ENCODE data around the gene CRYGN. TPM values are rescaled to one million over a fixed set of nuclear protein-coding genes. Genes with fewer than 3 reads are reported as not detected.

Gene CRYGN, protein sequence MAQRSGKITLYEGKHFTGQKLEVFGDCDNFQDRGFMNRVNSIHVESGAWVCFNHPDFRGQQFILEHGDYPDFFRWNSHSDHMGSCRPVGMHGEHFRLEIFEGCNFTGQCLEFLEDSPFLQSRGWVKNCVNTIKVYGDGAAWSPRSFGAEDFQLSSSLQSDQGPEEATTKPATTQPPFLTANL
- total RNA-seq: under 0.01 and 0.37 TPM in 2 replicates

DNA sequence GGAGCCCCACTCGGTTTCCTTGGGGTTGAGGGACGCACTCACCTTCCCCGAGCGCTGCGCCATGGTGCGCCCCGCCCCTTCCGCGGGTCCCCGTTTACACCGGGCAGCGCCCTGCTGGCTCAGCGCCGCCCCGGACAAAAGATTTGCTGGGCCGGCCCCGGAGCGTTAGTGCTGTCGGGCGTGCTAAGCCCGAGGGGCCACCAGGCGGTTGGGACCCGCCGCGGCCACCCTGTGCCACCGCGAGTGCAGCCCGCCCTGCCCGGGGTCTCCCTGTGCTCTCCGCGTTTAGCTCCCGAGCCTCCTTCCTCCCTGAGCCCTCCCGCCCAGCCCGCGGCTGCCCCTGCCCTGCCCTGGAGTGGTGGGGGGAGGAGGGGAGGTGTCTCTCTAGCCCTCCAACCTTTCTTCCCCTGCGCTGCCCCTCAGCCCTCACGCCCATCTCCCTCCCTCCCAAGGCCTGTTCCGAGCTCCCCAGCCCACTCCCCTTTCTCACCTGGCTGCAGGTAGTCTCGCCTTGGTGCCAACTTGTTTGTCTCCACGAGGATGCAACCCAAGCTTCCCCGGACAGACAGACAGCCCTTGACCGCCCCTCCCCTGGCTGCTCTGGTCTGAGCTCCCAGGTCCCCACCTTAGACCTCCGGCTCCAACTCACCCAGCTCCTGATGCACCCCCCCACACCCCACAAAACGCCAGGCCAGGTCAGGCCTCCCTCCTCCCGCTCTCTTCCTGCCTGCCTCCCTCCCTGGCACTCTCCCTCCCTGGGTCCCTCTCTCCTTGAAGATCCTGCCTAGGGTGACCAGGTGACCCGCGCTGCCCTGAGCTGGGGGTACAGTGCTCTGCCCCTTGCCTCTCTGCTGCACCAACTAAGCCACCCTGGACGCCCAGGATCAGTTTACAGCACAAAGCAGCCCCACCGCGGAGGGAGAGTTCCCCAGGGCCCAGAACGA is at the start of gene CRYGN:
TSS of gene CRYGN (minus strand) at position 287 of the 944 bp plus-strand sequence. CDS start at position 63, 224 bp downstream.

DNA sequence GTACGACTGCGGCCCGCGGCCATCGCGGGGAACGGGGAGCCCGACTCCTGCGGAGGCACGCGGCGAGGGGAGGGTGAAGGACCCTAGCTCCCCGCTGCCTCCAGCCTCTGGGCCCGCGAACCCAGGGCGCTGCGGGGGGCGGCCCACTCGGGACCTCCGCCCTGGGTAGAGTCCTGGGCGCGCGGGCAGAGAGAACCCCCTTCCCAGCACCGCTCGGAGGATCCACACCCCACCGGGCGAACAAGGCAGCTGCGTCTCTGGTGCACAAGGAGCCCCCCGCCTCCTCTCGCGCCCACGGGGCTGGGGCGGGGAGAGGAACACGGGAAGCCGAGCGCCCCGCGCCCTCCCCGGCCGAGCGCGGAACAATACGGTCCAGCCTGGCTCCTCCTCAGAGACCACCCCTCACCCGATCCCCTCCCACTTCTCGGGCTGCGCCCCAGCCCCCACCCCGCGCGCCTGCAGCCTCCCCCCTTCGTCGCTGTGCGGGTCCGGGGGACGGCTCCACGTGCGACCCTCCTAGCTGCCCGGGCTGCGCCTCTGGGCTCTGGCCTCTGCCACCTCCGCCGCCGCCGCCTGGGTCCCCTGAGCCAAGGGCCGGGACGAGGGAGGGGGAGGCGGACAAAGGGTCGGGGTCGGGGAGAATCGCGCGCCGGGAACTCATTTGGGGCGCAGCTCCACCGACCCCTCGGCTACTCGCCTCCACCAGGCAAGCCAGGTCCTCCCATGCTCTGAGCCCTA is 30.1 kb downstream of the CRYGN start, which contains the start of gene WDR86:
TSS of gene WDR86 (minus strand) at position 372 of the 738 bp plus-strand sequence. CDS start 449 bp downstream, outside the sequence.

Small RNAs within 50 kb of the gene (small RNA-seq; reads per million reads assigned to genes)
- gene MIR3907 (not detected), gene RN7SL76P (not detected)

Other genes starting within 250 kb of the CRYGN start
- not detected in 2 replicates for gene H2BK1, start 229.7 kb downstream of the CRYGN start, total RNA-seq
- 73.9 and 75.7 TPM in 2 replicates for gene ABCF2, start 212.9 kb downstream of the CRYGN start, total RNA-seq
- 55.1 and 63.3 TPM in 2 replicates for gene CHPF2, start 207.7 kb downstream of the CRYGN start, total RNA-seq
- 17.6 and 17.8 TPM in 2 replicates for gene SMARCD3, start 191.4 kb downstream of the CRYGN start, total RNA-seq
- gene NUB1, start 98.3 kb downstream of the CRYGN start, total RNA-seq: 27.6 and 28.5 TPM in 2 replicates
- 0.78 and 1.8 TPM in 2 replicates for gene WDR86, start 30.1 kb downstream of the CRYGN start, total RNA-seq
- gene RHEB, start 79.8 kb upstream of the CRYGN start, total RNA-seq: 39.5 and 42.6 TPM in 2 replicates

Measured in subcutaneous preadipocyte (primary cell).